ENCODE results near the gene SRRT.

- peak; percentile 56; the same call in 1 of the 2 replicates for TF ChIP-seq POLR2AphosphoS5 (IDR thresholded peaks at IDR 0.05; ENCODE audit: low read depth)
- TF ChIP-seq CTCF (IDR thresholded peaks at IDR 0.05; ENCODE audit: insufficient read depth, low read length) = no peak
- no peak for TF ChIP-seq REST (IDR thresholded peaks at IDR 0.05; ENCODE audit: insufficient replicate concordance, low read depth)
- peak; percentile 76 for TF ChIP-seq GABPA (IDR thresholded peaks at IDR 0.05; ENCODE audit: low read depth)
- peak; percentile 64; the same call in 1 of the 2 replicates for TF ChIP-seq SPI1 (IDR thresholded peaks at IDR 0.05; ENCODE audit: borderline replicate concordance, low read depth)
Observed at GRCh38 chr7:100884736-100885439, 10.0 kb downstream of the SRRT start.
